Liver (tissue), 9 donors: Measurements from ENCODE around the gene STIM1. TPM values are rescaled to one million over a fixed set of nuclear protein-coding genes. Genes with fewer than 3 reads are reported as not detected.

Experiments
- DNase-seq: peaks from one replicate; pipeline ENCODE4 v3.0.0-alpha.2; 2017; ENCODE audit warnings: low spot score
- H3K27ac ChIP-seq, 2 donors: one replicate each; pipeline ENCODE4 v1.7.0; 2013; ENCODE audit warnings: inconsistent platforms in 2 of 2, low read length in 2 of 2, control low read depth in 1 of 2, low read depth in 1 of 2, mild to moderate bottlenecking in 1 of 2
- H3K27me3 ChIP-seq, 4 donors: one replicate each; pipeline versions ENCODE4 v1.6.1 to v1.7.0; 2013; ENCODE audit warnings: low read length in 3 of 4, inconsistent platforms in 1 of 4, mild to moderate bottlenecking in 1 of 4, moderate library complexity in 1 of 4; ENCODE audit not compliant: control insufficient read depth in 4 of 4, insufficient read depth in 4 of 4
- H3K36me3 ChIP-seq, 4 donors: one replicate each; pipeline versions ENCODE4 v1.6.1 to v1.7.0; 2013; ENCODE audit warnings: low read length in 3 of 4, mild to moderate bottlenecking in 3 of 4, low read depth in 1 of 4, moderate library complexity in 1 of 4; ENCODE audit not compliant: control insufficient read depth in 4 of 4, insufficient read depth in 3 of 4
- H3K4me1 ChIP-seq, 4 donors: one replicate each; pipeline versions ENCODE4 v1.6.1 to v1.7.0; 2013; ENCODE audit warnings: low read length in 3 of 4, mild to moderate bottlenecking in 3 of 4, moderate library complexity in 1 of 4; ENCODE audit not compliant: control insufficient read depth in 4 of 4, insufficient read depth in 4 of 4
- H3K4me3 ChIP-seq, 3 donors: one replicate each; pipeline versions ENCODE4 v1.6.1 to v1.7.0; 2013; ENCODE audit warnings: low read length in 3 of 3, control low read depth in 1 of 3, low read depth in 1 of 3, mild to moderate bottlenecking in 1 of 3
- H3K9ac ChIP-seq, 2 donors: one replicate each; pipeline ENCODE4 v1.7.0; 2013; ENCODE audit warnings: low read length in 2 of 2, mild to moderate bottlenecking in 2 of 2, moderate library complexity in 2 of 2, control low read depth in 1 of 2, low read depth in 1 of 2
- H3K9me3 ChIP-seq, 4 donors: one replicate each; pipeline versions ENCODE4 v1.6.1 to v1.7.0; 2013; ENCODE audit warnings: low read length in 3 of 4; ENCODE audit not compliant: control insufficient read depth in 4 of 4
- CTCF ChIP-seq: fragments of 150-350 bp; IDR thresholded peaks from 2 replicates; pipeline ENCODE4 v1.5.1; 2017; ENCODE audit warnings: improper control_type of control experiment, low read depth, low read length; ENCODE audit not compliant: missing input control
- EGR1 ChIP-seq, 2 donors: IDR thresholded peaks; 2 replicates each; pipeline ENCODE4 v1.6.1; 2016 to 2018; ENCODE audit warnings: antibody characterized with exemption in 2 of 2, low read depth in 2 of 2
- FOXA1 ChIP-seq: IDR thresholded peaks from 2 replicates; pipeline ENCODE4 v1.6.1; 2016; ENCODE audit warnings: antibody characterized with exemption
- FOXA2 ChIP-seq: IDR thresholded peaks from 2 replicates; pipeline ENCODE4 v1.6.1; 2016; ENCODE audit warnings: antibody characterized with exemption
- GABPA ChIP-seq, 2 donors: IDR thresholded peaks in 1 of 2; conservative IDR thresholded peaks in 1 of 2; 2 replicates each; pipeline ENCODE4 v1.6.1; 2016; ENCODE audit warnings: antibody characterized with exemption in 2 of 2, mild to moderate bottlenecking in 1 of 2, moderate library complexity in 1 of 2
- HNF4A ChIP-seq, 2 donors: conservative IDR thresholded peaks; 2 replicates each; pipeline ENCODE4 v1.6.1; 2016; ENCODE audit warnings: antibody characterized with exemption in 2 of 2, mild to moderate bottlenecking in 2 of 2
- HNF4G ChIP-seq: IDR thresholded peaks from 2 replicates; pipeline ENCODE4 v1.6.1; 2016; ENCODE audit warnings: antibody characterized with exemption
- JUND ChIP-seq, 2 donors: IDR thresholded peaks; 2 replicates each; pipeline ENCODE4 v1.6.1; 2016; ENCODE audit warnings: antibody characterized with exemption in 2 of 2
- MAX ChIP-seq: IDR thresholded peaks from 2 replicates; pipeline ENCODE4 v1.6.1; 2016; ENCODE audit warnings: antibody characterized with exemption
- NR2F2 ChIP-seq: IDR thresholded peaks from 2 replicates; pipeline ENCODE4 v1.6.1; 2016; ENCODE audit warnings: antibody characterized with exemption
- RAD21 ChIP-seq, 2 donors: IDR thresholded peaks; 2 replicates each; pipeline ENCODE4 v1.6.1; 2016; ENCODE audit warnings: antibody characterized with exemption in 2 of 2, mild to moderate bottlenecking in 2 of 2
- RXRA ChIP-seq, 2 donors: IDR thresholded peaks; 2 replicates each; pipeline ENCODE4 v1.6.1; 2017 to 2018; ENCODE audit warnings: antibody characterized with exemption in 2 of 2, mild to moderate bottlenecking in 1 of 2
- SP1 ChIP-seq: IDR thresholded peaks from 2 replicates; pipeline ENCODE4 v1.6.1; 2018; ENCODE audit warnings: antibody characterized with exemption, mild to moderate bottlenecking
- TAF1 ChIP-seq: conservative IDR thresholded peaks from 2 replicates; pipeline ENCODE4 v1.6.1; 2016; ENCODE audit warnings: antibody characterized with exemption, mild to moderate bottlenecking
- YY1 ChIP-seq: IDR thresholded peaks from 2 replicates; pipeline ENCODE4 v1.6.1; 2016; ENCODE audit warnings: antibody characterized with exemption, mild to moderate bottlenecking
- WGBS: extraction: QIAGEN DNeasy Blood & Tissue Kit; methylation state at CpG from one replicate; pipeline ENCODE4 v1.1.7; 2013; 5-methylcytosine and 5-hydroxymethylcytosine counted together
- polyA plus RNA-seq, 2 donors: library from polyadenylated mRNA; stranded (reverse) in 1 of 2; unstranded in 1 of 2; fragments of 200-250 nt in 1 of 2; fragments of >200 nt in 1 of 2; fragmentation: Nextera tagmentation in 1 of 2; extraction: Ambion mirVana in 1 of 2; gene quantifications; one replicate each; pipeline versions ENCODE4 v1.2.1 to v1.2.3, GENCODE V29; 2013 to 2015
- total RNA-seq, 2 donors: library from RNA; depleted of rRNA; stranded (reverse); fragments of >200 nt; gene quantifications; one replicate each; pipeline ENCODE4 v1.2.3, GENCODE V29; 2014
- TF ChIP-seq, protein P1 (sequence below): IDR thresholded peaks from 2 replicates; pipeline ENCODE4 v1.6.1; 2016; ENCODE audit warnings: antibody characterized with exemption
- TF ChIP-seq, protein P2 (sequence below): IDR thresholded peaks from 2 replicates; pipeline ENCODE4 v1.6.1; 2016; ENCODE audit warnings: antibody characterized with exemption, mild to moderate bottlenecking
- TF ChIP-seq, protein P3 (sequence below): IDR thresholded peaks from 2 replicates; pipeline ENCODE4 v1.6.1; 2016; ENCODE audit warnings: antibody characterized with exemption
- donor health status: healthy.
- donor health status: healthy.
- donor health status: healthy.
- donor health status: healthy.
- donor health status: healthy.

The STIM1 gene
- total and polyA plus RNA-seq, 4 donors, result 19.7 to 42.9 (median 25.1) TPM

DNA sequence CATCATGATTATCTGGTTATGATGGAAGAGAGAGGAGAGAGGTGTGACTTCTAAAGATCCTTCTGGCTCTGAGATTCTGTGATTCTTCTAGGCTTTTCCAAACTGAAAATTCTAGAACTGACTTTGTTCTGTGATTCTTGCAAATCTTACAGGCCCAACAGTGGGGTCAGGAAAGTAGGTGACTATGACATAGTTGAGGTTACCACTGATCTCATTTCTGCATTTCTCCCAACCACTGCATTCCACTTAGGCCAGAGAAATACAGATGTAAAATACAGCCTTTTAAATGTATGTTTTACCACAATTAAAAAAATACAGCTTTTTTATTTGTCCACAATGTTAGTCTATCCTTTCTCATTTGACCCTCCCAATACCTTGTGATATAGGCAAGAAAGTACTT lies 83.7 kb downstream of the STIM1 start:
- H3K36me3 ChIP-seq, result no peaks in the 10 kb centered on the region
- peaks cover 6 to 22% (median 16%) of the 10 kb centered on the region in 4 donors for H3K4me1 ChIP-seq
- no peak for DNase-seq
- no peak overlapping the region for H3K4me3 ChIP-seq
- no peaks in the 10 kb centered on the region for H3K9me3 ChIP-seq
- no peaks in the 10 kb centered on the region for H3K27me3 ChIP-seq
- TF ChIP-seq, protein P1, sequence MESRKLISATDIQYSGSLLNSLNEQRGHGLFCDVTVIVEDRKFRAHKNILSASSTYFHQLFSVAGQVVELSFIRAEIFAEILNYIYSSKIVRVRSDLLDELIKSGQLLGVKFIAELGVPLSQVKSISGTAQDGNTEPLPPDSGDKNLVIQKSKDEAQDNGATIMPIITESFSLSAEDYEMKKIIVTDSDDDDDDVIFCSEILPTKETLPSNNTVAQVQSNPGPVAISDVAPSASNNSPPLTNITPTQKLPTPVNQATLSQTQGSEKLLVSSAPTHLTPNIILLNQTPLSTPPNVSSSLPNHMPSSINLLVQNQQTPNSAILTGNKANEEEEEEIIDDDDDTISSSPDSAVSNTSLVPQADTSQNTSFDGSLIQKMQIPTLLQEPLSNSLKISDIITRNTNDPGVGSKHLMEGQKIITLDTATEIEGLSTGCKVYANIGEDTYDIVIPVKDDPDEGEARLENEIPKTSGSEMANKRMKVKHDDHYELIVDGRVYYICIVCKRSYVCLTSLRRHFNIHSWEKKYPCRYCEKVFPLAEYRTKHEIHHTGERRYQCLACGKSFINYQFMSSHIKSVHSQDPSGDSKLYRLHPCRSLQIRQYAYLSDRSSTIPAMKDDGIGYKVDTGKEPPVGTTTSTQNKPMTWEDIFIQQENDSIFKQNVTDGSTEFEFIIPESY, result no peak
- TF ChIP-seq HNF4A (conservative IDR thresholded peaks at IDR 0.05) (no peak), NR2F2 (no peak), FOXA2 (no peak), RAD21 (IDR thresholded peaks at IDR 0.05) (no peak), YY1 (no peak), CTCF (no peak), TAF1 (no peak), JUND (IDR thresholded peaks at IDR 0.05) (no peak), RXRA (IDR thresholded peaks at IDR 0.05) (no peak), HNF4G (no peak), FOXA1 (no peak), SP1 (no peak)
- TF ChIP-seq, protein P2, sequence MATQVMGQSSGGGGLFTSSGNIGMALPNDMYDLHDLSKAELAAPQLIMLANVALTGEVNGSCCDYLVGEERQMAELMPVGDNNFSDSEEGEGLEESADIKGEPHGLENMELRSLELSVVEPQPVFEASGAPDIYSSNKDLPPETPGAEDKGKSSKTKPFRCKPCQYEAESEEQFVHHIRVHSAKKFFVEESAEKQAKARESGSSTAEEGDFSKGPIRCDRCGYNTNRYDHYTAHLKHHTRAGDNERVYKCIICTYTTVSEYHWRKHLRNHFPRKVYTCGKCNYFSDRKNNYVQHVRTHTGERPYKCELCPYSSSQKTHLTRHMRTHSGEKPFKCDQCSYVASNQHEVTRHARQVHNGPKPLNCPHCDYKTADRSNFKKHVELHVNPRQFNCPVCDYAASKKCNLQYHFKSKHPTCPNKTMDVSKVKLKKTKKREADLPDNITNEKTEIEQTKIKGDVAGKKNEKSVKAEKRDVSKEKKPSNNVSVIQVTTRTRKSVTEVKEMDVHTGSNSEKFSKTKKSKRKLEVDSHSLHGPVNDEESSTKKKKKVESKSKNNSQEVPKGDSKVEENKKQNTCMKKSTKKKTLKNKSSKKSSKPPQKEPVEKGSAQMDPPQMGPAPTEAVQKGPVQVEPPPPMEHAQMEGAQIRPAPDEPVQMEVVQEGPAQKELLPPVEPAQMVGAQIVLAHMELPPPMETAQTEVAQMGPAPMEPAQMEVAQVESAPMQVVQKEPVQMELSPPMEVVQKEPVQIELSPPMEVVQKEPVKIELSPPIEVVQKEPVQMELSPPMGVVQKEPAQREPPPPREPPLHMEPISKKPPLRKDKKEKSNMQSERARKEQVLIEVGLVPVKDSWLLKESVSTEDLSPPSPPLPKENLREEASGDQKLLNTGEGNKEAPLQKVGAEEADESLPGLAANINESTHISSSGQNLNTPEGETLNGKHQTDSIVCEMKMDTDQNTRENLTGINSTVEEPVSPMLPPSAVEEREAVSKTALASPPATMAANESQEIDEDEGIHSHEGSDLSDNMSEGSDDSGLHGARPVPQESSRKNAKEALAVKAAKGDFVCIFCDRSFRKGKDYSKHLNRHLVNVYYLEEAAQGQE, result no peak
- TF ChIP-seq, protein P3, sequence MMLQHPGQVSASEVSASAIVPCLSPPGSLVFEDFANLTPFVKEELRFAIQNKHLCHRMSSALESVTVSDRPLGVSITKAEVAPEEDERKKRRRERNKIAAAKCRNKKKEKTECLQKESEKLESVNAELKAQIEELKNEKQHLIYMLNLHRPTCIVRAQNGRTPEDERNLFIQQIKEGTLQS, result no peak
- no peak overlapping the region for H3K27ac ChIP-seq
- H3K9ac ChIP-seq, result no peak overlapping the region

- Histone ChIP-seq H3K27me3 (no peaks in the 10 kb centered on the region), H3K36me3 (no peaks in the 10 kb centered on the region), H3K4me1 (peaks cover 6 to 22% (median 16%) of the 10 kb centered on the region in 4 donors), H3K4me3 (no peak overlapping the region), H3K9ac (no peak overlapping the region), H3K27ac (no peak overlapping the region), H3K9me3 (no peaks in the 10 kb centered on the region)
- 93% methylated on average over 2 of the region's 2 CpGs for WGBS
- TF ChIP-seq CTCF (no peak), HNF4A (conservative IDR thresholded peaks at IDR 0.05) (no peak), RXRA (IDR thresholded peaks at IDR 0.05) (no peak), TAF1 (no peak), JUND (IDR thresholded peaks at IDR 0.05) (no peak), EGR1 (IDR thresholded peaks at IDR 0.05; ENCODE audit: low read depth in 2 of 2) (no peak), FOXA2 (no peak), RAD21 (IDR thresholded peaks at IDR 0.05) (no peak), GABPA (IDR thresholded peaks at IDR 0.05 in 1 of 2, conservative IDR thresholded peaks at IDR 0.05 in 1 of 2) (no peak), YY1 (no peak), MAX (no peak), HNF4G (no peak), SP1 (no peak)
- TF ChIP-seq, protein P2, result no peak
- DNase-seq, result no peak
Observed at GRCh38 chr11:3939651-3940190, 84.3 kb downstream of the STIM1 start.
